ENCODE measurements around the gene HELLS. TPM values are rescaled to one million over a fixed set of nuclear protein-coding genes. Genes with fewer than 3 reads are reported as not detected.
"Not testable (repeated sequence)": the region's sequence is repeated elsewhere in the genome, so short reads cannot be mapped to it uniquely, and the experiment has no call there.

HELLS gene
- total RNA-seq: 1 to 10 TPM; 6.6 to 7.8 TPM
- polyA plus RNA-seq: 1 to 10 TPM; 5.3 to 6.3 (median 5.7) TPM
- total RNA-seq: 5.3 to 41.5 (median 15.8) reads per million in 6 experiments

DNA sequence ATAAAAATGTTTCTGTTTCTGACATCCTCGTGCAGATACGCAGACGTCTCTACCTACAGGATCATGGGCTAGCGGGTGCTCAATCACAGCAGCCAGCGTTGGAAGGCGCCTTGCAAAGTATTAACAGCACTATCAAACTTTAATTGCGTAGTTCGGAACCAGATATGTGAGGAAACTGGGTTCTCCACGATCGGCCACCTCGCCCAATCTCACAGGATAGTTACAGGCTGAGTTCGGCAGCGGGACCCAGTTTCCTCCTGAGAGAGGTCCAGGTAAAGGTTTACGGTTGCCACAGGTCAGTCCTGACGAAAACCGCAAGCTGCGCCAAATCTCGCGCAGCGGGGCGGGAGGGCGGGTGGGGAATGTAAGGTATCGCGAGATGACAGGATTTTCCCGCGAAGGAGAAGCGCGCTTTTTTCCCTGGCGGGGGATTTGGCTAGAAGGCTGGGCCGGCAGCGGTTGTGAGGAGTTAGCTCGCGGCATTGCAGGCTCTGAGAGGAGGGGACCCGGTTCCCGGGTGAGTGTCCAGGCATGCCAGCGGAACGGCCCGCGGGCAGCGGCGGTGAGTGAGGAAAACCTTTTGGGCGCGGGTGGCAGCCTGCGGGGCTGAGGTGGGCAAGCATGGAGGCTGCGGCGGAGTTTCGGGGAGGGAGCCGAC lies at the start of gene HELLS:
HELLS (plus strand) TSS at position 398 of the 658 bp plus-strand sequence; CDS start at position 532, 134 bp downstream.
- H3K9me3 Mint-ChIP-seq: no peaks in the 10 kb centered on the region
- POLR2A ChIA-PET: no interaction called here
- ATAC-seq (peak; percentile 77 to 82), DNase-seq (peak; percentile 37 to 74 (median 56))
- peak within 1 kb of the TSS; percentile 89 to 100 (median 94) for H3K4me3 Mint-ChIP-seq
- peaks cover 0 to 20% (median 3%) of the 10 kb centered on the region in 5 donors for H3K27me3 Mint-ChIP-seq
- peaks cover 0 to 2% (median 0%) of the 10 kb centered on the region in 3 donors for H3K36me3 Mint-ChIP-seq
- H3K4me1 Mint-ChIP-seq: peaks cover 15 to 24% (median 23%) of the 10 kb centered on the region in 4 donors
- peak within 1 kb of the TSS; percentile 84 to 95 (median 91) for H3K27ac Mint-ChIP-seq

GRCh38 chr10:94496010-94496409 lies 49.6 kb upstream of the HELLS start:
- H3K9me3 Mint-ChIP-seq: no peaks in the 10 kb centered on the region
- no peak overlapping the region for H3K27ac Mint-ChIP-seq
- H3K4me1 Mint-ChIP-seq: no peaks in the 10 kb centered on the region
- DNase-seq: no peak
- no peak overlapping the region for H3K4me3 Mint-ChIP-seq
- no peaks in the 10 kb centered on the region for H3K36me3 Mint-ChIP-seq
- POLR2A ChIA-PET: no interaction called here
- peaks cover 0 to 9% (median 0%) of the 10 kb centered on the region in 5 donors for H3K27me3 Mint-ChIP-seq
- ATAC-seq: no peak

- DNase-seq: no peak
- no peaks in the 10 kb centered on the region for H3K9me3 Mint-ChIP-seq
- ATAC-seq: no peak
- POLR2A ChIA-PET: no interaction called here
- no peaks in the 10 kb centered on the region for H3K4me1 Mint-ChIP-seq
- H3K27me3 Mint-ChIP-seq: peaks cover 0 to 9% (median 0%) of the 10 kb centered on the region in 5 donors
- H3K27ac Mint-ChIP-seq: no peak overlapping the region
- H3K4me3 Mint-ChIP-seq: no peak overlapping the region
- H3K36me3 Mint-ChIP-seq: no peaks in the 10 kb centered on the region
Measured at GRCh38 chr10:94496646-94497045, 48.9 kb upstream of the HELLS start.

- no peaks in the 10 kb centered on the region for H3K36me3 Mint-ChIP-seq
Measured at GRCh38 chr10:94500063-94500462, 45.5 kb upstream of the HELLS start.

GRCh38 chr10:94521276-94522250 lies 24.0 kb upstream of the HELLS start:
- DNase-seq (no peak), ATAC-seq (no peak)
- no peaks in the 10 kb centered on the region for H3K36me3 Mint-ChIP-seq
- no peak overlapping the region for H3K4me3 Mint-ChIP-seq
- H3K4me1 Mint-ChIP-seq: no peaks in the 10 kb centered on the region
- peak overlapping the region in 2 of 10 donors; percentile 29 to 47 for H3K27ac Mint-ChIP-seq
- POLR2A ChIA-PET: no interaction called here
- no peaks in the 10 kb centered on the region for H3K9me3 Mint-ChIP-seq
- peaks cover 5 to 10% (median 8%) of the 10 kb centered on the region in 5 donors for H3K27me3 Mint-ChIP-seq

More at GRCh38 chr10:94500063-94500462, 45.5 kb upstream of the HELLS start:
- POLR2A ChIA-PET: no interaction called here
- Mint-ChIP-seq H3K4me1 (peaks cover 0 to 1% (median 0%) of the 10 kb centered on the region in 4 donors), H3K4me3 (no peak overlapping the region), H3K27me3 (peaks cover 0 to 9% (median 0%) of the 10 kb centered on the region in 5 donors), H3K9me3 (no peaks in the 10 kb centered on the region), H3K27ac (no peak overlapping the region)
- no peak for ATAC-seq
- DNase-seq: no peak

- Mint-ChIP-seq H3K27me3 (peaks cover 5 to 10% (median 9%) of the 10 kb centered on the region in 5 donors), H3K4me3 (no peak overlapping the region), H3K4me1 (no peaks in the 10 kb centered on the region), H3K27ac (no peak overlapping the region), H3K9me3 (no peaks in the 10 kb centered on the region), H3K36me3 (no peaks in the 10 kb centered on the region)
- ATAC-seq: no peak
- DNase-seq: no peak
- POLR2A ChIA-PET: no interaction called here
Measured at GRCh38 chr10:94524146-94524545, 21.4 kb upstream of the HELLS start.

DNA sequence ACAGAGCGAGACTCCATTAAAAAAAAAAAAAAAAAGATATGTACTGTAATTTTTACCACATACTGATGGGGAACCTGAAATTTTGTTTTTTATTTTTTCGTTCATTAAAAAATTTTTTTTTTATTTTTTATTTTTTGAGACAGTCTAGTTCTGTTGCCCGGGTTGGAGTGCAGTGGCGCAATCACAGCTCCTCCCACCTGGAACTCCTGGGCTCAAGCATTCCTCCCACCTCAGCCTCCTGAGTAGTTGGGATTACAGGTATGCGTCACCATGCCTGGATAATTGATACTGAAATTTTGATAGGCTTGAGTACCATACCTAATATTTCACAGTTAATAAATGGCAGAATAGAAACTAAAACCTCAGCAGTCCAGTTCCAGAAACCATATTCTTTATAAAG lies 20.9 kb upstream of the HELLS start:
- DNase-seq: no peak
- H3K4me3 Mint-ChIP-seq: no peak overlapping the region
- POLR2A ChIA-PET: no interaction called here
- H3K27me3 Mint-ChIP-seq: peaks cover 5 to 9% (median 8%) of the 10 kb centered on the region in 5 donors
- no peaks in the 10 kb centered on the region for H3K4me1 Mint-ChIP-seq
- no peaks in the 10 kb centered on the region for H3K36me3 Mint-ChIP-seq
- ATAC-seq: no peak
- no peaks in the 10 kb centered on the region for H3K9me3 Mint-ChIP-seq
- H3K27ac Mint-ChIP-seq: no peak overlapping the region

GRCh38 chr10:94531550-94531949 lies 14.0 kb upstream of the HELLS start:
- H3K36me3 Mint-ChIP-seq, H3K9me3 Mint-ChIP-seq, DNase-seq, H3K27ac Mint-ChIP-seq, H3K27me3 Mint-ChIP-seq, H3K4me3 Mint-ChIP-seq, H3K4me1 Mint-ChIP-seq, POLR2A ChIA-PET, ATAC-seq: not testable (repeated sequence)

DNA sequence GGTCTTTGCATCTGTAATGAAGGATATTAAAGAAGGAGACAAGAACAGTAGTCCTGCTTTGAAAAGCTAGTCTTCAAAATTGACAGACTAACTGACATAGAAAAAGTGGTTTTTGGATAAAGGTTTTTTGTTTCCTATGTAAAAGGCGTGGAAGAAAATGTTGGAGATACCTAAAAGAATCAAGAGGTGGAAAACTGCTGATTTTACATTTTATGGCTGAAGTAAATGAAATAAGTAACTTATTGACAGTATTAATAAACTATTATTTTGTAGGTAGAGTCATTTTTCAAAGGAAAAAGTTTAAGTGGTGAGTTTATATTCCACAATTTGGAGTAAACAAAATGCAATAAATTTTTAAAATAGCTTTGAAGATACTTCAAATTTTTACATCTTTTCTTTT lies 12.6 kb upstream of the HELLS start:
- Mint-ChIP-seq H3K27me3 (peaks cover 2 to 9% (median 8%) of the 10 kb centered on the region in 5 donors), H3K4me1 (no peaks in the 10 kb centered on the region), H3K9me3 (no peaks in the 10 kb centered on the region), H3K27ac (no peak overlapping the region), H3K36me3 (no peaks in the 10 kb centered on the region), H3K4me3 (no peak overlapping the region)
- ATAC-seq: no peak
- POLR2A ChIA-PET: no interaction called here
- DNase-seq: no peak

DNA sequence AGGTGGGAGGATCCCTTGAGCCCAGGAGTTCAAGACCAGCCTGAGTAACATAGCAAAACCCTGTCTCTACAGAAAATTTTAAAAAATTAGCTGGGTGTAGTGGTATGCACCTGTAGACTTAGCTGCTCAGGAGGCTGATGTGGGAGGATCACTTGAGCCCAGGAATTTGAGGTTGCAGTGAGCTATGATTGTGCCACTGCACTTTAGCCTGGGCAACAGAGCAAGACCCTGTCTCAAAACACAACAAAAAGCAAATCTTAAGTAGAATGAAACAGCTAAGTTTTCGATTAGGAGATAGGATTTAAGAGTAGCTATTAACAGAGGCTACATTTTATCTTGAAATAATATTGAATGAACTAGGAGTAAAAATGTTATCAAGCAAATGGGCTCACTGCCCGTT lies 3.3 kb upstream of the HELLS start:
- Mint-ChIP-seq H3K27me3 (peaks cover 0 to 22% (median 5%) of the 10 kb centered on the region in 5 donors), H3K4me3 (peak overlapping the region in 1 of 10 donors; percentile 25), H3K4me1 (peaks cover 12 to 24% (median 22%) of the 10 kb centered on the region in 4 donors), H3K27ac (peak overlapping the region in 1 of 10 donors; percentile 22)
- H3K36me3 Mint-ChIP-seq, H3K9me3 Mint-ChIP-seq, ATAC-seq, POLR2A ChIA-PET, DNase-seq: not testable (repeated sequence)

DNA sequence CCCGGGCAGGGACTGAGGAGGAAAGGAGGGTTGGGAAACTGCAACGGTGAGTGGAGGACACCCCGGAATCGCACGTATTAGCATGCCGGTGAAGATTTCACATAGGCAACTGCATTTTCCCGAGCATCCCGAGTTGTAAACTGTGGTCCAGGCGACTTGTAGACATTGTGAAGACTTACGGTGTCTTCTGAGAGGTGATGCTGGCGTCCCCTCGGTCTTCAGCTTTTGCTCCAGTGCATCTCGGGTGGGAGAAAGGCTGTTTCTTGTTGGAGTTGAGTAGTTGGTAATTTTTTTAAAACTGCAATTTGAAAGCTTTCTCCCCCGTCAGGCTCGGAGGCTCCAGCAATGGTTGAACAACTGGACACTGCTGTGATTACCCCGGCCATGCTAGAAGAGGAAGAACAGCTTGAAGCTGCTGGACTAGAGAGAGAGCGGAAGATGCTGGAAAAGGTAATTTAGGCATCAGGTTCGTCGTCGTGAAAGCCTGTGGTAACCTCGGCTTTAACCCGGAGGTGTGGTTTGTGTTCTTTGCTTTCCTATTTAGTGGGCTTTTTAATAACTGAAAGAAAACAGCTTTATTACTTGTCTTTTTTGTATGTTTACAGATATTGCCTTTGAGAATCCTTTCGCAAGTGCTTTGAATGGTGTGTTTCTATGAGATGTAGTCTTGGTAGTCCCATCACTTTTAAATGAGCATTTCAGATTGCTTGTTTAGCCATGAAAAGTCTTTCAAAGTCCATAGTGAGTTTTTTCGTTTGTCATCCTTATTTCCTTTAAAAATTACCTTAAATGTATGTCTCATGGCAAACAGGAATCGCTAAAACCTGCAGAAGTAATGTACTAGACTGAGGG lies 687 bp downstream of the HELLS start:
- peaks cover 15 to 24% (median 23%) of the 10 kb centered on the region in 4 donors for H3K4me1 Mint-ChIP-seq

DNA sequence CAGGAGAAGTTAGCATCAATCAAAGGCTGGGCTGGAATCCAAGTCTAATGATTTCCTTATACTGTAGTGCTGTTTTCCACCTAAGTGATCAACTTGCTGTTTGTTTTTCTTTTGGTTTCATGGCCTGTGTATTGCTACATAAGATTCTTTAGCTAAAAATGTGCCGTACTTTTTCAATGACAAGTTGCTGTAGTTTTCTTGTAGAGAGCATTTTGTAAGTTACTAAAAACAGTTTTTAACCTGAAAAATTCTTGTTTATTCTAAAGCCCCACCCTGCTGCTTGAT lies 1.3 kb downstream of the HELLS start:
- POLR2A ChIA-PET: no interaction called here
- H3K27ac Mint-ChIP-seq: peak overlapping the region in 2 of 10 donors; percentile 88 to 94
- H3K36me3 Mint-ChIP-seq: peaks cover 0 to 2% (median 0%) of the 10 kb centered on the region in 3 donors
- peak overlapping the region in 9 of 10 donors; percentile 89 to 100 (median 94) for H3K4me3 Mint-ChIP-seq
- no peak for DNase-seq
- ATAC-seq: no peak
- peaks cover 15 to 24% (median 23%) of the 10 kb centered on the region in 4 donors for H3K4me1 Mint-ChIP-seq
- peaks cover 0 to 13% (median 2%) of the 10 kb centered on the region in 5 donors for H3K27me3 Mint-ChIP-seq
- H3K9me3 Mint-ChIP-seq: no peaks in the 10 kb centered on the region

More for the DNA sequence above, 687 bp downstream of the HELLS start:
- Mint-ChIP-seq H3K9me3 (no peaks in the 10 kb centered on the region), H3K27ac (peak overlapping the region; percentile 82 to 95 (median 90)), H3K27me3 (peaks cover 0 to 16% (median 2%) of the 10 kb centered on the region in 5 donors), H3K4me3 (peak overlapping the region; percentile 89 to 100 (median 94)), H3K36me3 (peaks cover 0 to 2% (median 0%) of the 10 kb centered on the region in 3 donors)
- DNase-seq (peak in 2 of 10 donors; percentile 12 to 15), ATAC-seq (peak in 1 of 2 donors; percentile 8)
- POLR2A ChIA-PET: no interaction called here

All from naive thymus-derived CD8-positive, alpha-beta T cell (primary cell).